Endothelial cell of umbilical vein (primary cell): ENCODE measurements around the gene MTM1. TPM values are rescaled to one million over a fixed set of nuclear protein-coding genes. Genes with fewer than 3 reads are reported as not detected.
A peak's percentile ranks its signal among the peaks of the same experiment; 100 is the strongest.

ENCODE experiments used
- BruUV-seq: library from RNA; stranded (reverse); fragments of 400-500 nt; replicated peaks from 2 replicates; lab custom pipeline; 2021; lab: Mats Ljungman, UMichigan
- CTCF ChIA-PET: fragments of 300-600, 350-600 bp; sonication (Branson Sonifier 250); formaldehyde crosslinking; loops from one replicate; lab custom pipeline; 2021; ENCODE audit warnings: antibody characterized with exemption, inconsistent platforms; lab: Charles Lee
- POLR2A ChIA-PET: fragments of 300-600, 350-600 bp; sonication (Branson Sonifier 250); formaldehyde crosslinking; loops from one replicate; lab custom pipeline; 2021; ENCODE audit warnings: antibody characterized with exemption, inconsistent platforms; lab: Charles Lee
- DNase-seq: peaks from one replicate; pipeline ENCODE4 v3.0.0-alpha.2; 2011; ENCODE audit warnings: low read depth, low spot score
- FAIRE-seq: peaks from 2 replicates; lab custom pipeline; 2011; peaks lifted over from hg19 to GRCh38; lab: Jason Lieb, UNC
- H2AFZ ChIP-seq: 2 replicates; pipeline ENCODE4 v1.6.0; 2012; ENCODE audit warnings: low read depth, low read length, control low read depth, inconsistent platforms
- H3K27ac ChIP-seq: 2 replicates; pipeline ENCODE4 v1.5.1; 2011; ENCODE audit warnings: low read depth, mild to moderate bottlenecking, control low read depth, low read length, moderate library complexity; ENCODE audit not compliant: insufficient read depth
- H3K27me3 ChIP-seq, 2 experiments: 2 replicates each; pipeline versions ENCODE4 v1.6.0 to v1.6.1; 2011; ENCODE audit warnings: low read length in 2 of 2, mixed read lengths in 1 of 2; ENCODE audit not compliant: control insufficient read depth in 2 of 2, insufficient read depth in 2 of 2
- H3K36me3 ChIP-seq, 2 experiments: 2 replicates in 1 of 2; 3 replicates in 1 of 2; pipeline ENCODE4 v1.5.1; 2011; ENCODE audit warnings: low read length in 2 of 2, mild to moderate bottlenecking in 1 of 2, moderate library complexity in 1 of 2; ENCODE audit not compliant: control insufficient read depth in 2 of 2, insufficient read depth in 2 of 2; ENCODE audit errors: extremely low read depth in 1 of 2
- H3K4me1 ChIP-seq: 3 replicates; pipeline ENCODE4 v1.5.1; 2011; ENCODE audit warnings: mild to moderate bottlenecking, low read length; ENCODE audit not compliant: control insufficient read depth, insufficient read depth; ENCODE audit errors: extremely low read depth
- H3K4me2 ChIP-seq: 2 replicates; pipeline ENCODE4 v1.6.1; 2011; ENCODE audit warnings: low read length, control low read depth, mixed read lengths; ENCODE audit not compliant: insufficient read depth
- H3K4me3 ChIP-seq, 3 experiments: fragments of 200-600 bp in 1 of 3; sonication (generic), shearing (Covaris generic) in 1 of 3; replicated peaks in 1 of 3; 2 replicates each; pipeline ENCODE4 v1.5.1; 2011 to 2016; ENCODE audit warnings: control low read depth in 3 of 3, low read length in 3 of 3, mild to moderate bottlenecking in 2 of 3, inconsistent platforms in 1 of 3, low read depth in 1 of 3, moderate library complexity in 1 of 3; ENCODE audit not compliant: insufficient read depth in 1 of 3
- H3K79me2 ChIP-seq: 2 replicates; pipeline ENCODE4 v1.6.0; 2012; ENCODE audit warnings: low read length, inconsistent platforms; ENCODE audit not compliant: control insufficient read depth, insufficient read depth
- H3K9ac ChIP-seq: replicated peaks from 2 replicates; pipeline ENCODE3; 2011; ENCODE audit warnings: low read length, control low read depth; ENCODE audit not compliant: insufficient read depth; ENCODE audit errors: extremely low read depth
- H3K9me1 ChIP-seq: replicated peaks from 3 replicates; pipeline ENCODE4 v1.6.0; 2011; ENCODE audit warnings: mild to moderate bottlenecking, low read length; ENCODE audit not compliant: control insufficient read depth, insufficient read depth; ENCODE audit errors: extremely low read depth
- H3K9me3 ChIP-seq: replicated peaks from 2 replicates; pipeline ENCODE4 v1.5.1; 2012; ENCODE audit warnings: low read length, inconsistent platforms; ENCODE audit not compliant: control insufficient read depth, insufficient read depth
- H4K20me1 ChIP-seq: replicated peaks from 2 replicates; pipeline ENCODE3; 2011; ENCODE audit warnings: mild to moderate bottlenecking, low read length; ENCODE audit not compliant: control insufficient read depth, insufficient read depth; ENCODE audit errors: extremely low read depth
- EZH2 ChIP-seq: IDR thresholded peaks from 2 replicates; pipeline ENCODE4 v1.6.1; 2012; ENCODE audit warnings: borderline replicate concordance, low read depth, mild to moderate bottlenecking, moderate library complexity, low read length, inconsistent platforms; ENCODE audit not compliant: severe bottlenecking
- FOS ChIP-seq: IDR thresholded peaks from 2 replicates; pipeline ENCODE4 v1.6.1; 2011; ENCODE audit warnings: mild to moderate bottlenecking, low read length, moderate library complexity, borderline replicate concordance; ENCODE audit not compliant: insufficient read depth
- GATA2 ChIP-seq: IDR thresholded peaks from 2 replicates; pipeline ENCODE4 v1.7.0; 2011; ENCODE audit warnings: low read depth, mild to moderate bottlenecking, moderate library complexity, mixed read lengths, low read length; ENCODE audit not compliant: insufficient read length, insufficient read depth
- JUN ChIP-seq: IDR thresholded peaks from 2 replicates; pipeline ENCODE4 v1.6.1; 2011; ENCODE audit warnings: borderline replicate concordance, low read depth; ENCODE audit not compliant: insufficient read length, insufficient read depth
- MYC ChIP-seq: IDR thresholded peaks from one replicate; pipeline ENCODE4 v1.6.1; 2011; ENCODE audit warnings: mild to moderate bottlenecking, low read depth, low read length
- POLR2A ChIP-seq: IDR thresholded peaks from 2 replicates; pipeline ENCODE4 v1.6.1; 2012; ENCODE audit warnings: low read depth, mild to moderate bottlenecking, control low read depth, low read length
- POLR2AphosphoS5 ChIP-seq: IDR thresholded peaks from 2 replicates; pipeline ENCODE4 v1.6.1; 2012; ENCODE audit warnings: low read depth, mild to moderate bottlenecking, control low read depth, low read length, moderate library complexity; ENCODE audit not compliant: insufficient read depth
- dilution Hi-C: fragments of 300-500 bp; cut with MboI; formaldehyde crosslinking; loops from one replicate; pipeline ENCODE4 v1.15.0; 2019; ENCODE audit warnings: low sequenced_read_pairs; ENCODE audit not compliant: extremely low pct_ligation_motif_present
- intact Hi-C: fragments of 100-400 bp; cut with micrococcal nuclease; formaldehyde crosslinking; loops from one replicate; pipeline ENCODE4 v1.10.0; 2022
- polyA plus RNA-seq, 4 experiments: library from polyadenylated mRNA; depleted of rRNA in 3 of 4; stranded (reverse) in 3 of 4; unstranded in 1 of 4; fragments of >200 nt; gene quantifications; 2 replicates each; pipeline versions ENCODE4 v1.2.1 to v1.2.3, GENCODE V29; 2011 to 2012; ENCODE audit warnings: missing spikeins in 1 of 4
- total RNA-seq: library from RNA; stranded (reverse); gene quantifications from 2 replicates; pipeline ENCODE4 v1.2.3, GENCODE V29; 2021
- TF ChIP-seq, protein P1 (sequence below), 2 donors: IDR thresholded peaks; 1 replicate in 1 of 2; 2 replicates in 1 of 2; pipeline ENCODE4 v1.5.1; 2011; ENCODE audit warnings: low read length in 2 of 2, mild to moderate bottlenecking in 2 of 2, moderate library complexity in 2 of 2, control low read depth in 1 of 2, inconsistent platforms in 1 of 2, low read depth in 1 of 2; ENCODE audit not compliant: insufficient read depth in 1 of 2; ENCODE audit errors: extremely low read depth in 1 of 2
- TF ChIP-seq, protein P2 (sequence below): IDR thresholded peaks from 2 replicates; pipeline ENCODE4 v1.6.1; 2011; ENCODE audit not compliant: insufficient read depth, insufficient read length

MTM1 gene
- total and polyA plus RNA-seq, 2 donors (not counting 3 experiments of a cell fraction or from before 2014, with no cell fraction given) = 2.4 to 13.2 TPM

DNA sequence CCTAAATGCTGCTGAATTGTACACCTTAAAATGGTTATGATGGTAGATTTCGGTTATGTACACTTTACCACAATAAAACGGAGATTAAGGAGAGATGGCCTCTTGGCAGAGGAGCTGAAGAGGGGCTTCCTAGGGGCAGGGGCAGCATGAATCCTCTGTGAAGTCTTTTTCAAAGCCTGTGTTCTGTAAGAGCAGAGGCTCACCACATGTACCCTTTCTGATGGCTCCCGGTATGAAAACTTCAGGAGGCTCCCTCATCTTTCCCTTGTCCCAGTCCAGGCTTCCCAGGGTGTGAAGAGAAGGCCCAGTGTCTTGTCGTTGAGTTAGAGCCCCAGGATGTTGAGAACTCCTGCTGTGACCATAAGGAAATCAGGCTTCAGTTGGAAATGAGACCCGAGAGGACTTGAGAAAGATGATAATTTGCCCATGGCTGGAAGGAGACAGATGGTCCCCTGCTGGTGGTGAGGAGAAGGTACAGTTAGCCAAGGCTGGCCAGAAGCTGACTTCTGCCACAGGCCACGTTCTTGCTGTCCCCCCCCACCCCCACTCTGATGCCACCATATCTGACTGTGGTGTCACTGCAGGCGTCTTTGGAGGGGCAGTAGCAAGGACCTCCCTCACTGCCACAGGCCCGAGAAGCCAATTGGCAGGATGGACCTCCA is 31.8 kb upstream of the MTM1 start:
- Histone ChIP-seq H3K4me2 (no peak overlapping the region), H3K9ac (no peak overlapping the region), H3K4me1 (no peaks in the 10 kb centered on the region), H4K20me1 (no peaks in the 10 kb centered on the region), H3K79me2 (no peaks in the 10 kb centered on the region), H3K4me3 (no peak overlapping the region), H3K36me3 (no peaks in the 10 kb centered on the region), H3K9me3 (no peaks in the 10 kb centered on the region), H2AFZ (no peak overlapping the region), H3K27ac (no peak overlapping the region), H3K9me1 (no peaks in the 10 kb centered on the region), H3K27me3 (peaks cover 0 to 3% of the 10 kb centered on the region in 2 experiments)
- dilution Hi-C loops (no loop called here), intact Hi-C loops (no loop called here)
- DNase-seq = no peak
- ChIA-PET POLR2A (no interaction called here), CTCF (interaction anchor here (0.7 to 0.9 kb wide), 2 partner anchors 9 to 573 kb away, joined by 3 read pairs; no protein-coding TSS in a partner anchor)
- BruUV-seq = no TSS peak
- peak; percentile 62 for FAIRE-seq
- TF ChIP-seq FOS = no peak
- TF ChIP-seq, protein P1, sequence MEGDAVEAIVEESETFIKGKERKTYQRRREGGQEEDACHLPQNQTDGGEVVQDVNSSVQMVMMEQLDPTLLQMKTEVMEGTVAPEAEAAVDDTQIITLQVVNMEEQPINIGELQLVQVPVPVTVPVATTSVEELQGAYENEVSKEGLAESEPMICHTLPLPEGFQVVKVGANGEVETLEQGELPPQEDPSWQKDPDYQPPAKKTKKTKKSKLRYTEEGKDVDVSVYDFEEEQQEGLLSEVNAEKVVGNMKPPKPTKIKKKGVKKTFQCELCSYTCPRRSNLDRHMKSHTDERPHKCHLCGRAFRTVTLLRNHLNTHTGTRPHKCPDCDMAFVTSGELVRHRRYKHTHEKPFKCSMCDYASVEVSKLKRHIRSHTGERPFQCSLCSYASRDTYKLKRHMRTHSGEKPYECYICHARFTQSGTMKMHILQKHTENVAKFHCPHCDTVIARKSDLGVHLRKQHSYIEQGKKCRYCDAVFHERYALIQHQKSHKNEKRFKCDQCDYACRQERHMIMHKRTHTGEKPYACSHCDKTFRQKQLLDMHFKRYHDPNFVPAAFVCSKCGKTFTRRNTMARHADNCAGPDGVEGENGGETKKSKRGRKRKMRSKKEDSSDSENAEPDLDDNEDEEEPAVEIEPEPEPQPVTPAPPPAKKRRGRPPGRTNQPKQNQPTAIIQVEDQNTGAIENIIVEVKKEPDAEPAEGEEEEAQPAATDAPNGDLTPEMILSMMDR (IDR thresholded peaks at IDR 0.05; ENCODE audit: extremely low read depth in 1 of 2, insufficient read depth in 1 of 2, low read depth in 1 of 2, low read length in 2 of 2) = peak in 1 of 2 donors; percentile 36

DNA sequence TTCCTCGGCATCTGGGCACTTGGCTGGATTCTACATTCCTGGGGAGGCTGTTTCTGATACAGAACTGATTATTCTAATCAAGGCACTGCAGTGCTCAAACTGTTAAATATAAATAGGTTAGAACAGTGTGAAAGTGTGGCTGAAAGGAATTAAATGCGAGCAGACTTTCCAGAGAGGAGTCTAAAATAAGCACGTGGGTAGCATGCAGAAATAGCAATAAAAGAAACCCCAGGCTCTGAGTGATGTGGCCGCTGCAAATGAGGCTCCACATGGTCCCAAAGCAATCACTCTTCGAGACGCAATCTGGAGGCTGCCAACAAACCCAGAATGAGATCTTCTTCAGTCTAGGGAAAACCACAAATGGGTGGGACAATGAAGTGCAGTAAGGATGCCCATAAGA is 30.6 kb upstream of the MTM1 start:
- BruUV-seq = no TSS peak
- H3K9me3 ChIP-seq = no peaks in the 10 kb centered on the region
- no peak overlapping the region for H3K4me2 ChIP-seq
- no peaks in the 10 kb centered on the region for H3K36me3 ChIP-seq
- no peaks in the 10 kb centered on the region for H4K20me1 ChIP-seq
- H3K9ac ChIP-seq = no peak overlapping the region
- ChIA-PET POLR2A (no interaction called here), CTCF (no interaction called here)
- no peaks in the 10 kb centered on the region for H3K4me1 ChIP-seq
- intact Hi-C loops (no loop called here), dilution Hi-C loops (no loop called here)
- no peaks in the 10 kb centered on the region for H3K79me2 ChIP-seq
- TF ChIP-seq MYC (no peak), POLR2A (no peak), GATA2 (no peak), EZH2 (no peak), FOS (no peak), POLR2AphosphoS5 (no peak), JUN (no peak)
- TF ChIP-seq, protein P1 (IDR thresholded peaks at IDR 0.05; ENCODE audit: extremely low read depth in 1 of 2, insufficient read depth in 1 of 2, low read depth in 1 of 2, low read length in 2 of 2) = no peak
- TF ChIP-seq, protein P2, sequence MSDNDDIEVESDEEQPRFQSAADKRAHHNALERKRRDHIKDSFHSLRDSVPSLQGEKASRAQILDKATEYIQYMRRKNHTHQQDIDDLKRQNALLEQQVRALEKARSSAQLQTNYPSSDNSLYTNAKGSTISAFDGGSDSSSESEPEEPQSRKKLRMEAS = no peak
- H3K27ac ChIP-seq = no peak overlapping the region
- H3K9me1 ChIP-seq = no peaks in the 10 kb centered on the region
- H3K27me3 ChIP-seq = peaks cover 0 to 3% of the 10 kb centered on the region in 2 experiments
- DNase-seq (no peak), FAIRE-seq (no peak)
- H2AFZ ChIP-seq = no peak overlapping the region
- H3K4me3 ChIP-seq = no peak overlapping the region
